RWPE2 (cell line): ENCODE measurements around the gene NCDN.

Source experiments
- ATAC-seq: fragments of 200-7000 bp; cut with Tn5 transposase; 3 replicates; pipeline ENCODE4 v1.9.1; 2021; ENCODE audit warnings: low read depth
- DNase-seq: peaks from one replicate; pipeline ENCODE4 v3.0.0-alpha.2; 2020; ENCODE audit warnings: low spot score
- H3K27ac ChIP-seq: fragments of 450-650 bp; 2 replicates; pipeline ENCODE4 v1.5.1; 2017; ENCODE audit warnings: mild to moderate bottlenecking; ENCODE audit not compliant: poor library complexity, severe bottlenecking
- H3K27me3 ChIP-seq: fragments of 250-450 bp; sonication (Bioruptor Pico); 2 replicates; pipeline ENCODE4 v1.5.1; 2021; ENCODE audit warnings: mild to moderate bottlenecking, moderate library complexity; ENCODE audit not compliant: insufficient read depth, poor library complexity, severe bottlenecking
- H3K36me3 ChIP-seq: fragments of 250-450 bp; sonication (Bioruptor Pico); 2 replicates; pipeline ENCODE4 v1.5.1; 2020; ENCODE audit warnings: low read depth, mild to moderate bottlenecking, moderate library complexity
- H3K4me1 ChIP-seq: fragments of 250-450 bp; sonication (Bioruptor Pico); 2 replicates; pipeline ENCODE4 v1.5.1; 2021; ENCODE audit warnings: mild to moderate bottlenecking, moderate library complexity; ENCODE audit not compliant: insufficient read depth, poor library complexity, severe bottlenecking
- H3K4me3 ChIP-seq: fragments of 250-450 bp; sonication (Bioruptor Pico); 2 replicates; pipeline ENCODE4 v1.5.1; 2021; ENCODE audit warnings: mild to moderate bottlenecking, moderate library complexity; ENCODE audit not compliant: severe bottlenecking
- H3K9me3 ChIP-seq: fragments of 250-450 bp; sonication (Bioruptor Pico); 2 replicates; pipeline ENCODE4 v1.5.1; 2021; ENCODE audit warnings: mild to moderate bottlenecking, moderate library complexity; ENCODE audit not compliant: severe bottlenecking
- TF ChIP-seq, protein P1 (sequence below): fragments of 450-650 bp; IDR thresholded peaks from one replicate; pipeline ENCODE4 v1.5.1; 2017; ENCODE audit warnings: mild to moderate bottlenecking, moderate library complexity; ENCODE audit not compliant: poor library complexity, severe bottlenecking

NCDN gene

DNA sequence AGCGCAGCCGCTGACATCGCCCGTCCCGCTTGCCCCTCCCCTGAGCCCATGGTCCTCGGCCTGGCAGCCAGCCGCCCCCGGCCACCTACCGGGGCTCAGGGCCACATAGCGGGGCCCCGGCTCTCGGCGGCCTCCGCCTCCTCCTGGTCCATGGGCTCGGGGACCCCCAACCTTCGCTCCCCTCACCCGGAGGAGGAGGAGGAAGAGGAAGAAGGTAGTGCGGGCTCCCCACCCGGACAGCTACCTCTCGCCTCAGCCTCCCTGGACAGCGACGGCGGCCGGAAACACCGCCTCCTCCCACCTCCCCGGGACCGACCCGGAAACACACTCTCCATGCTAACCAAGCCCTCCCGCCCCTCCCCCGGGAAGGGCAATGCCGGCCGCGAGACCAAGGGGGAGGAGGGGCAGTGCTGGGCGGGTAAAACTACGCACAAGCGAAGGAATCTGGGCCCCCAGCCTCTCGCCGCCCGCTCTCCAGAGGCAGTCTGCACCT is 435 bp upstream of the NCDN start, which contains the start of gene KIAA0319L:
Gene KIAA0319L, minus strand, starts transcription at position 286 of the 493 bp plus-strand sequence. CDS start 2,912 bp downstream, outside the sequence.
- Histone ChIP-seq H3K4me3 (peak within 1 kb of the TSS; percentile 60), H3K36me3 (peaks cover 19% of the 10 kb centered on the region), H3K9me3 (no peaks in the 10 kb centered on the region), H3K27me3 (no peaks in the 10 kb centered on the region), H3K27ac (peak within 1 kb of the TSS; percentile 74), H3K4me1 (peaks cover 14% of the 10 kb centered on the region)
- peak; percentile 81 for ATAC-seq
- DNase-seq = no peak
- TF ChIP-seq, protein P1, sequence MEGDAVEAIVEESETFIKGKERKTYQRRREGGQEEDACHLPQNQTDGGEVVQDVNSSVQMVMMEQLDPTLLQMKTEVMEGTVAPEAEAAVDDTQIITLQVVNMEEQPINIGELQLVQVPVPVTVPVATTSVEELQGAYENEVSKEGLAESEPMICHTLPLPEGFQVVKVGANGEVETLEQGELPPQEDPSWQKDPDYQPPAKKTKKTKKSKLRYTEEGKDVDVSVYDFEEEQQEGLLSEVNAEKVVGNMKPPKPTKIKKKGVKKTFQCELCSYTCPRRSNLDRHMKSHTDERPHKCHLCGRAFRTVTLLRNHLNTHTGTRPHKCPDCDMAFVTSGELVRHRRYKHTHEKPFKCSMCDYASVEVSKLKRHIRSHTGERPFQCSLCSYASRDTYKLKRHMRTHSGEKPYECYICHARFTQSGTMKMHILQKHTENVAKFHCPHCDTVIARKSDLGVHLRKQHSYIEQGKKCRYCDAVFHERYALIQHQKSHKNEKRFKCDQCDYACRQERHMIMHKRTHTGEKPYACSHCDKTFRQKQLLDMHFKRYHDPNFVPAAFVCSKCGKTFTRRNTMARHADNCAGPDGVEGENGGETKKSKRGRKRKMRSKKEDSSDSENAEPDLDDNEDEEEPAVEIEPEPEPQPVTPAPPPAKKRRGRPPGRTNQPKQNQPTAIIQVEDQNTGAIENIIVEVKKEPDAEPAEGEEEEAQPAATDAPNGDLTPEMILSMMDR = no peak

DNA sequence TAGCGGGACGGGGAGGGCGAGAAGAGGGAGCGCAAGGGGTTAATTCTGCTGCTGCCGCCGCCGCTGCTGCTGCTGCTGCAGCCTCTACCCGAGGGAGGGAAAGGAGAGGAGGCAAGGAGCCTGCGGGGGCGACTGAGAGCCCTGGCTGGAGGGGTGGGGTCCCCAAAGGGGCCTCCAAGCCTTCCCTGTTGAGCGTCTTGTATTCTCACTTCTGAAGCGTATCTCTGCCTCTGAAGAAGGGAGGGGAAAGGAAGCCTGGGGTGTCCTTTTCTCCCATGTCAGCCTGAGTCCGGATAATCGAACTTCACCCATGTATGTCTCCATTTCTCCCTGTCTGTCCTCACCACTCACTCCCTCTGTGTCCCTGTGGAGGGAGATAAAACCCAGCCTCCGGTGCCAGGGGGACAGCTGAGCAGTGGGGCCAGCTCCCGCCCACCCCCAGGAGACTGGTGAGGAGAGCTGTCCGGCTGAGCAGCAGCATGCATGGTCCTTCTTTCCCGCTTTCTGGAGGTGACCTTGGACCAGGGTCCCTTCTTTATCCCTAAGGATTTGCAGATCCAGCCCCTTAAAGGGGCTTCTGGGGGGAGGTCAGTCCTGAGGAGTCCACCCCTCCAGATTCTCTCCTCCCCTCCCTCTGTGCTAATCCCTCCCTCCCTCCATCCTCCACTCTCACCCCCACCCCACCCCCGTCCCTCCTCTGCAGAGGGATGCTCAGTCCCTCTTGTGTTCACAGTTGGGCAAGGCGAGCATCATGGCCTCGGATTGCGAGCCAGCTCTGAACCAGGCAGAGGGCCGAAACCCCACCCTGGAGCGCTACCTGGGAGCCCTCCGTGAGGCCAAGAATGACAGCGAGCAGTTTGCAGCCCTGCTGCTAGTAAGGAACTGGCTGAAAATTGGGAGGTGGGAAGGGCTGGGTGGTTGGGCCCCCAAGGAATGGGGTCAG is 1.0 kb downstream of the NCDN start:
- no peak for DNase-seq
- Histone ChIP-seq H3K4me1 (peaks cover 14% of the 10 kb centered on the region), H3K27ac (peak overlapping the region; percentile 74)

DNA sequence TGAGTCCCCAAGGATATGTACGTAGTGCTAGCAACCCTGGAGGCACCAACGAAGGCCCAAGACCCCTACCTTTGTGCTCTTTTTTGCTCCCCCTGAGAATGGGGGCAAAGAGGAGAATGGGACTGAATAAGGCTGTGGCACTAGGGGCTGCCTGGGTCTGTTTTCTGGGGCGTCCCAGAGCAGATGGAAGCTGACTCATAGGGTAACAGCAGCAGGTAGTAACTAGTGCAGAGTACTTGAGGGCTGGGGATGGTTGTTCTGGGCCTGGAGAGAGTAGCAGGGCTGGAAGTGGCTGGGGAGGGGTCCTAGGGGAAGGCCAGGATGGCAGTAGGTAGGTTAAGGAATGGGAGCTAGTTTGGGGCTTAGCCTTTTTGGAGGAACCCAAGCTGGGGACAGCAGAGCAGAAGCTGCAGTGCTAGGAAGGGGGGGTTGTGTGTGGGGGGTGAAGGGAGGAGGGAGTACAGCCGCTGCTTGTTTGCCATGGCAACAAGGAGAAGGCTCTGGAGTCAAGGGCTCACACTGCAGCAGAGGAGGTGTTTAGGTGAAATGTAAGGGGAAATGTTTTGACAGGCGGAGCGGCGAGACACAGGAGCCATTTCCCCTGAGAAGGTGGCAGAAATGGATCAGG is 1.8 kb downstream of the NCDN start:
- no peak for DNase-seq
- H3K4me3 ChIP-seq = no peak overlapping the region
- no peaks in the 10 kb centered on the region for H3K27me3 ChIP-seq
- peaks cover 14% of the 10 kb centered on the region for H3K4me1 ChIP-seq
- ATAC-seq = no peak
- H3K27ac ChIP-seq = no peak overlapping the region
- TF ChIP-seq, protein P1 = no peak
- H3K9me3 ChIP-seq = no peaks in the 10 kb centered on the region
- H3K36me3 ChIP-seq = peaks cover 10% of the 10 kb centered on the region; the same call in 1 of the 2 replicates

More for the DNA sequence above, 1.0 kb downstream of the NCDN start:
- Histone ChIP-seq H3K27me3 (no peaks in the 10 kb centered on the region), H3K36me3 (peaks cover 9% of the 10 kb centered on the region), H3K4me3 (peak overlapping the region; percentile 60), H3K9me3 (no peaks in the 10 kb centered on the region)
- TF ChIP-seq, protein P1 = no peak
- ATAC-seq = no peak

DNA sequence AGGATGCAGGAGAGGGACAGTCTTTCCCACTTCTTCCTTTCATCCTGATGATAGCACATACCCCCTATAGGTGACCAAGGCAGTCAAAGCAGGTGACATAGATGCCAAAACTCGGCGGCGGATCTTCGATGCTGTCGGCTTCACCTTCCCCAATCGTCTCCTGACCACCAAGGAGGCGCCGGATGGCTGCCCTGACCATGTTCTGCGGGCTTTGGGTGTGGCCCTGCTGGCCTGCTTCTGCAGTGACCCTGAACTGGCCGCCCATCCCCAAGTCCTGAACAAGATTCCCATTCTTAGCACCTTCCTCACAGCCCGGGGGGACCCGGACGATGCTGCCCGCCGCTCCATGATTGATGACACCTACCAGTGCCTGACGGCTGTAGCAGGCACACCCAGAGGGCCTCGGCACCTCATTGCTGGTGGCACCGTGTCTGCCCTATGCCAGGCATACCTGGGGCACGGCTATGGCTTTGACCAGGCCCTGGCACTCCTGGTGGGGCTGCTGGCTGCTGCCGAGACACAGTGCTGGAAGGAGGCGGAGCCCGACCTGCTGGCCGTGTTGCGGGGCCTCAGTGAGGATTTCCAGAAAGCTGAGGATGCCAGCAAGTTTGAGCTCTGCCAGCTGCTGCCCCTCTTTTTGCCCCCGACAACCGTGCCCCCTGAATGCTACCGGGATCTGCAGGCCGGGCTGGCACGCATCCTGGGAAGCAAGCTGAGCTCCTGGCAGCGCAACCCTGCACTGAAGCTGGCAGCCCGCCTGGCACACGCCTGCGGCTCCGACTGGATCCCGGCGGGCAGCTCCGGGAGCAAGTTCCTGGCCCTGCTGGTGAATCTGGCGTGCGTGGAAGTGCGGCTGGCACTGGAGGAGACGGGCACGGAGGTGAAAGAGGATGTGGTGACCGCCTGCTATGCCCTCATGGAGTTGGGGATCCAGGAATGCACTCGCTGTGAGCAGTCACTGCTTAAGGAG is 2.9 kb downstream of the NCDN start:
- TF ChIP-seq, protein P1 = no peak
- H3K9me3 ChIP-seq = no peaks in the 10 kb centered on the region
- H3K27me3 ChIP-seq = no peaks in the 10 kb centered on the region
- no peak overlapping the region for H3K4me3 ChIP-seq
- peaks cover 6% of the 10 kb centered on the region for H3K4me1 ChIP-seq
- H3K27ac ChIP-seq = no peak overlapping the region
- ATAC-seq = no peak
- no peak for DNase-seq
- H3K36me3 ChIP-seq = peaks cover 17% of the 10 kb centered on the region; the same call in 1 of the 2 replicates
